WTC11 (cell line): ENCODE measurements around the gene CORO2B. TPM values are rescaled to one million over a fixed set of nuclear protein-coding genes. Genes with fewer than 3 reads are reported as not detected.

Source experiments
- ATAC-seq: fragments of 200-7000 bp; cut with Tn5 transposase; 2 replicates; pipeline ENCODE4 v1.10.0; 2021; ENCODE audit warnings: mild to moderate bottlenecking, moderate library complexity
- CTCF ChIA-PET: fragments of 300-600 bp; sonication (Branson Sonifier 250); formaldehyde crosslinking; loops from one replicate; lab custom pipeline; 2021; ENCODE audit warnings: antibody characterized with exemption; lab: Charles Lee
- POLR2A ChIA-PET: fragments of 350-600 bp; sonication (Branson Sonifier 250); formaldehyde crosslinking; loops from one replicate; lab custom pipeline; 2021; ENCODE audit warnings: antibody characterized with exemption; lab: Charles Lee
- DNase-seq: peaks from one replicate; pipeline ENCODE4 v3.0.0; 2021; ENCODE audit warnings: low spot score
- H3K27ac Mint-ChIP-seq: 2 replicates; pipeline ENCODE4 v1.8.0; 2021; ENCODE audit warnings: mixed read lengths
- H3K27me3 Mint-ChIP-seq: 2 replicates; pipeline ENCODE4 v1.8.0; 2021; ENCODE audit warnings: low read depth, mild to moderate bottlenecking, moderate library complexity, mixed read lengths
- H3K36me3 Mint-ChIP-seq: 2 replicates; pipeline ENCODE4 v1.8.0; 2021; ENCODE audit warnings: mixed read lengths
- H3K4me1 Mint-ChIP-seq: 2 replicates; pipeline ENCODE4 v1.8.0; 2022; ENCODE audit warnings: mixed read lengths
- H3K4me3 Mint-ChIP-seq: 2 replicates; pipeline ENCODE4 v1.8.0; 2021; ENCODE audit warnings: mild to moderate bottlenecking, moderate library complexity, mixed read lengths
- H3K9me3 Mint-ChIP-seq: 2 replicates; pipeline ENCODE4 v1.8.0; 2021; ENCODE audit warnings: mixed read lengths
- ATF1 ChIP-seq: sonication (generic); formaldehyde crosslinking; IDR thresholded peaks from 2 replicates; pipeline ENCODE4 v1.8.1; 2023; ENCODE audit warnings: mild to moderate bottlenecking, moderate library complexity, missing genetic modification reagents
- GRHL2 ChIP-seq: fragments of 250-450 bp; sonication (Bioruptor Pico); IDR thresholded peaks from 2 replicates; pipeline ENCODE4 v1.8.0; 2022; ENCODE audit warnings: mild to moderate bottlenecking, moderate library complexity; ENCODE audit not compliant: insufficient replicate concordance, severe bottlenecking
- HMGA2 ChIP-seq: fragments of 250-450 bp; sonication (Bioruptor Pico); IDR thresholded peaks from 2 replicates; pipeline ENCODE4 v1.4.0; 2021; ENCODE audit warnings: mild to moderate bottlenecking, moderate library complexity
- JUN ChIP-seq: sonication (generic); formaldehyde crosslinking; IDR thresholded peaks from 2 replicates; pipeline ENCODE4 v1.8.0; 2023; ENCODE audit warnings: mild to moderate bottlenecking, missing genetic modification reagents
- NFATC4 ChIP-seq: fragments of 250-450 bp; sonication (Bioruptor Pico); IDR thresholded peaks from 2 replicates; pipeline ENCODE4 v1.9.0; 2021; ENCODE audit warnings: mild to moderate bottlenecking
- NFYB ChIP-seq: sonication (generic); formaldehyde crosslinking; conservative IDR thresholded peaks from 2 replicates; pipeline ENCODE4 v1.8.0; 2022; ENCODE audit warnings: low read depth, missing genetic modification reagents
- TEAD1 ChIP-seq: sonication (generic); formaldehyde crosslinking; IDR thresholded peaks from 2 replicates; pipeline ENCODE4 v1.8.0; 2022; ENCODE audit warnings: mild to moderate bottlenecking, missing genetic modification reagents
- TP53 ChIP-seq: sonication (generic); formaldehyde crosslinking; IDR thresholded peaks from 2 replicates; pipeline ENCODE4 v1.8.1; 2023; ENCODE audit warnings: mild to moderate bottlenecking, missing genetic modification reagents
- ZNF263 ChIP-seq: sonication (generic); formaldehyde crosslinking; IDR thresholded peaks from 2 replicates; pipeline ENCODE4 v1.8.1; 2022; ENCODE audit warnings: low read depth, mild to moderate bottlenecking, moderate library complexity, missing genetic modification reagents
- ZNF423 ChIP-seq: fragments of 250-450 bp; sonication (Bioruptor Pico); IDR thresholded peaks from 2 replicates; pipeline ENCODE4 v2.1.2; 2022; ENCODE audit warnings: mild to moderate bottlenecking, moderate library complexity
- total RNA-seq: library from RNA; stranded (reverse); gene quantifications from 3 replicates; pipeline ENCODE4 v1.2.3, GENCODE V29; 2021
- TF ChIP-seq, protein P1 (sequence below): sonication (generic); formaldehyde crosslinking; IDR thresholded peaks from 2 replicates; pipeline ENCODE4 v1.8.1; 2023; ENCODE audit warnings: mild to moderate bottlenecking, missing genetic modification reagents, moderate library complexity
- TF ChIP-seq, protein P2 (sequence below): sonication (generic); formaldehyde crosslinking; IDR thresholded peaks from 2 replicates; pipeline ENCODE4 v1.8.1; 2023; ENCODE audit warnings: mild to moderate bottlenecking, missing genetic modification reagents
- TF ChIP-seq, protein P3 (sequence below): sonication (generic); formaldehyde crosslinking; IDR thresholded peaks from 2 replicates; pipeline ENCODE4 v1.8.1; 2022; ENCODE audit warnings: low read depth, missing genetic modification reagents, borderline replicate concordance
- TF ChIP-seq, protein P4 (sequence below): sonication (generic); formaldehyde crosslinking; conservative IDR thresholded peaks from 2 replicates; pipeline ENCODE4 v1.8.1; 2023; ENCODE audit warnings: mild to moderate bottlenecking, low read depth, missing genetic modification reagents, moderate library complexity
- TF ChIP-seq, protein P5 (sequence below): sonication (generic); formaldehyde crosslinking; IDR thresholded peaks from 2 replicates; pipeline ENCODE4 v1.8.1; 2022; ENCODE audit warnings: mild to moderate bottlenecking, moderate library complexity, missing genetic modification reagents

The CORO2B gene
- total RNA-seq, 1 experiment from 2014 or later, result 4.9 TPM

DNA sequence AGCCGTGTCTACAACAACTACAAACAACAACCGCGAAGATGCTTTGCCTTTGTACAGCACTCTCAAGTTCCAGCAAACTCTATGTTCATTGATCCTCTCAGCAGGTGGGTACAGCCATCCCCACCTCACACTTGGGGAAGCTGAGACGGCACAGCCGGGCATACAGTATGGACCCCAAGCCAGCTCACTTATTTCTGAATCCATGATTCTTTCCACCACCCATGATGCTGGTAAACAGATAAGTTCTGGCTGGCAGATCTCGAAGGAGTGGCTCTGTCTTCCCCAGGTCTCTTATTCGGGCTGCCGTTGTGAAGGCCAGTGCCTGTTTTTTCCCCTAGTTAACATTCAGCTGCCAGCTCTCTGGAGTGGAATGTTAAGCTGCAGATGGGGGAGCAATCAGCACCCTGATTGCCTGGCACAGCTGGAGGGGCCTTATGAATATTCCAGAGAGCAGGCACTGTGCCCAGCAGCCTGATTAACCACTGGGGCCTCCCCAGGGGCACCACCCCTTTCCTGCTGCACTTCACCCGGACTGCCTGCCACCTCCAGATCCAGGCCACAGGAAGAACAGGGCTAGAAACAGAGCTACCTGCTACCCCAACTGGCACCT lies 73.2 kb downstream of the CORO2B start:
- CTCF ChIA-PET, result interaction anchor here (0.7 to 7.0 kb wide), 27 partner anchors 9 to 273 kb away, joined by 3 to 120 read pairs (median 9); no protein-coding TSS in a partner anchor
- Mint-ChIP-seq H3K27me3 (no peaks in the 10 kb centered on the region), H3K27ac (no peak overlapping the region), H3K4me1 (peaks cover 43% of the 10 kb centered on the region), H3K36me3 (no peaks in the 10 kb centered on the region), H3K9me3 (no peaks in the 10 kb centered on the region), H3K4me3 (no peak overlapping the region)
- no peak for DNase-seq
- TF ChIP-seq ZNF423, result peak; percentile 73
- TF ChIP-seq, protein P1, sequence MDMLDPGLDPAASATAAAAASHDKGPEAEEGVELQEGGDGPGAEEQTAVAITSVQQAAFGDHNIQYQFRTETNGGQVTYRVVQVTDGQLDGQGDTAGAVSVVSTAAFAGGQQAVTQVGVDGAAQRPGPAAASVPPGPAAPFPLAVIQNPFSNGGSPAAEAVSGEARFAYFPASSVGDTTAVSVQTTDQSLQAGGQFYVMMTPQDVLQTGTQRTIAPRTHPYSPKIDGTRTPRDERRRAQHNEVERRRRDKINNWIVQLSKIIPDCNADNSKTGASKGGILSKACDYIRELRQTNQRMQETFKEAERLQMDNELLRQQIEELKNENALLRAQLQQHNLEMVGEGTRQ (CRISPR knock-in tag), result no peak
- ATAC-seq, result no peak
- POLR2A ChIA-PET, result interaction anchor here (0.8 kb wide), 1 partner anchor 14 kb away, joined by 3 read pairs; no protein-coding TSS in a partner anchor

DNA sequence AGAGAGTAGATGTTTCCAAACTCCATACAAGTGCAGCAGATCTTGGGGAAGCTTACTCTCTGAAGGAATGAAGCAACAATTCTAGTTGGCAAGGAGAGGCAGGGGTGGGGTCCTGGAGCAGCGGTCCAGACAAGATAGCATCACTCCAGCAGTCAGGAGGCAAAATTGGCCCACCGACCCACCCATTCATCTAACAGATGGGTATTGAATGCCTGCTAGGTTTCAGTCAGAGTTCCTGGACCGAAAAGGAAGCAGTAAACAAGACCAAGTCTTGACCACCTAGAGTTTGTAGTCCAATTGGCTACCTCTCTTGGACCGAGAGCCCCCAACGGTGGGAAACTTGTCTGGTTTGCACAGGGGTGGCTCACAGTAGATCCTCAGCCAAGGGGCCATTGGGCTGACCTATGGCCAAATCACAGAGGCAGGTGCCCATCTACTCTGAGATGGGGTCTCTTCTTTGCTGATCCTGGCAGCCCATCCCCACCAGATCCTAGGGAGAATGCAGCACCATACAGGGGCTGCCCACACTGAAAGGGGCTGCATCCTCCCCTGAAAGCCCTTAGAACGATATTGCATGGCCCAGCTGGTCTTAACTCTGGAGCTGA lies 74.3 kb downstream of the CORO2B start:
- Mint-ChIP-seq H3K4me1 (peaks cover 46% of the 10 kb centered on the region), H3K9me3 (no peaks in the 10 kb centered on the region), H3K27ac (no peak overlapping the region), H3K36me3 (no peaks in the 10 kb centered on the region), H3K27me3 (no peaks in the 10 kb centered on the region)
- TF ChIP-seq, protein P2, sequence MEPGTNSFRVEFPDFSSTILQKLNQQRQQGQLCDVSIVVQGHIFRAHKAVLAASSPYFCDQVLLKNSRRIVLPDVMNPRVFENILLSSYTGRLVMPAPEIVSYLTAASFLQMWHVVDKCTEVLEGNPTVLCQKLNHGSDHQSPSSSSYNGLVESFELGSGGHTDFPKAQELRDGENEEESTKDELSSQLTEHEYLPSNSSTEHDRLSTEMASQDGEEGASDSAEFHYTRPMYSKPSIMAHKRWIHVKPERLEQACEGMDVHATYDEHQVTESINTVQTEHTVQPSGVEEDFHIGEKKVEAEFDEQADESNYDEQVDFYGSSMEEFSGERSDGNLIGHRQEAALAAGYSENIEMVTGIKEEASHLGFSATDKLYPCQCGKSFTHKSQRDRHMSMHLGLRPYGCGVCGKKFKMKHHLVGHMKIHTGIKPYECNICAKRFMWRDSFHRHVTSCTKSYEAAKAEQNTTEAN, result no peak
- TF ChIP-seq JUN (CRISPR knock-in tag) (no peak), TP53 (CRISPR knock-in tag) (no peak), ZNF263 (CRISPR knock-in tag) (no peak), TEAD1 (no peak), ATF1 (CRISPR knock-in tag) (no peak), NFATC4 (CRISPR knock-in tag) (no peak), HMGA2 (no peak), GRHL2 (no peak), NFYB (no peak)
- TF ChIP-seq, protein P3, sequence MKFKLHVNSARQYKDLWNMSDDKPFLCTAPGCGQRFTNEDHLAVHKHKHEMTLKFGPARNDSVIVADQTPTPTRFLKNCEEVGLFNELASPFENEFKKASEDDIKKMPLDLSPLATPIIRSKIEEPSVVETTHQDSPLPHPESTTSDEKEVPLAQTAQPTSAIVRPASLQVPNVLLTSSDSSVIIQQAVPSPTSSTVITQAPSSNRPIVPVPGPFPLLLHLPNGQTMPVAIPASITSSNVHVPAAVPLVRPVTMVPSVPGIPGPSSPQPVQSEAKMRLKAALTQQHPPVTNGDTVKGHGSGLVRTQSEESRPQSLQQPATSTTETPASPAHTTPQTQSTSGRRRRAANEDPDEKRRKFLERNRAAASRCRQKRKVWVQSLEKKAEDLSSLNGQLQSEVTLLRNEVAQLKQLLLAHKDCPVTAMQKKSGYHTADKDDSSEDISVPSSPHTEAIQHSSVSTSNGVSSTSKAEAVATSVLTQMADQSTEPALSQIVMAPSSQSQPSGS, result no peak
- TF ChIP-seq, protein P4, sequence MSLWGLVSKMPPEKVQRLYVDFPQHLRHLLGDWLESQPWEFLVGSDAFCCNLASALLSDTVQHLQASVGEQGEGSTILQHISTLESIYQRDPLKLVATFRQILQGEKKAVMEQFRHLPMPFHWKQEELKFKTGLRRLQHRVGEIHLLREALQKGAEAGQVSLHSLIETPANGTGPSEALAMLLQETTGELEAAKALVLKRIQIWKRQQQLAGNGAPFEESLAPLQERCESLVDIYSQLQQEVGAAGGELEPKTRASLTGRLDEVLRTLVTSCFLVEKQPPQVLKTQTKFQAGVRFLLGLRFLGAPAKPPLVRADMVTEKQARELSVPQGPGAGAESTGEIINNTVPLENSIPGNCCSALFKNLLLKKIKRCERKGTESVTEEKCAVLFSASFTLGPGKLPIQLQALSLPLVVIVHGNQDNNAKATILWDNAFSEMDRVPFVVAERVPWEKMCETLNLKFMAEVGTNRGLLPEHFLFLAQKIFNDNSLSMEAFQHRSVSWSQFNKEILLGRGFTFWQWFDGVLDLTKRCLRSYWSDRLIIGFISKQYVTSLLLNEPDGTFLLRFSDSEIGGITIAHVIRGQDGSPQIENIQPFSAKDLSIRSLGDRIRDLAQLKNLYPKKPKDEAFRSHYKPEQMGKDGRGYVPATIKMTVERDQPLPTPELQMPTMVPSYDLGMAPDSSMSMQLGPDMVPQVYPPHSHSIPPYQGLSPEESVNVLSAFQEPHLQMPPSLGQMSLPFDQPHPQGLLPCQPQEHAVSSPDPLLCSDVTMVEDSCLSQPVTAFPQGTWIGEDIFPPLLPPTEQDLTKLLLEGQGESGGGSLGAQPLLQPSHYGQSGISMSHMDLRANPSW (CRISPR knock-in tag), result no peak
- TF ChIP-seq, protein P5, sequence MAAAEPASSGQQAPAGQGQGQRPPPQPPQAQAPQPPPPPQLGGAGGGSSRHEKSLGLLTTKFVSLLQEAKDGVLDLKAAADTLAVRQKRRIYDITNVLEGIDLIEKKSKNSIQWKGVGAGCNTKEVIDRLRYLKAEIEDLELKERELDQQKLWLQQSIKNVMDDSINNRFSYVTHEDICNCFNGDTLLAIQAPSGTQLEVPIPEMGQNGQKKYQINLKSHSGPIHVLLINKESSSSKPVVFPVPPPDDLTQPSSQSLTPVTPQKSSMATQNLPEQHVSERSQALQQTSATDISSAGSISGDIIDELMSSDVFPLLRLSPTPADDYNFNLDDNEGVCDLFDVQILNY (CRISPR knock-in tag), result no peak
- TF ChIP-seq, all 79 proteins: peak for 0
- H3K4me3 Mint-ChIP-seq, result no peak overlapping the region
- ChIA-PET POLR2A (interaction anchor here (0.8 kb wide), 1 partner anchor 13 kb away, joined by 3 read pairs; no protein-coding TSS in a partner anchor), CTCF (interaction anchor here (0.7 to 7.0 kb wide), 10 partner anchors 13 to 272 kb away, joined by 3 to 120 read pairs (median 12); no protein-coding TSS in a partner anchor)
- DNase-seq (no peak), ATAC-seq (no peak)
